Lung (tissue), 12 donors: ENCODE data around the gene GATA6. TPM values are rescaled to one million over a fixed set of nuclear protein-coding genes. Genes with fewer than 3 reads are reported as not detected.

Experiments used
- ATAC-seq: fragments of 200-7000 bp; cut with Tn5 transposase; one replicate; pipeline ENCODE4 v1.9.1; 2020; ENCODE audit warnings: moderate number of reproducible peaks; ENCODE audit not compliant: insufficient read depth, low FRiP score
- DNase-seq, 3 donors: peaks; one replicate each; pipeline ENCODE4 v3.0.0-alpha.2; 2013 to 2017
- H3K27ac ChIP-seq, 2 donors: one replicate each; pipeline ENCODE4 v1.5.1; 2013; ENCODE audit warnings: mild to moderate bottlenecking in 2 of 2, moderate library complexity in 2 of 2, control low read depth in 1 of 2, inconsistent platforms in 1 of 2, low read depth in 1 of 2, low read length in 1 of 2
- H3K27me3 ChIP-seq, 3 donors: one replicate each; pipeline ENCODE4 v1.5.1; 2013; ENCODE audit warnings: low read length in 2 of 3; ENCODE audit not compliant: control insufficient read depth in 3 of 3, insufficient read depth in 3 of 3
- H3K36me3 ChIP-seq, 4 donors: one replicate each; pipeline ENCODE4 v1.5.1; 2013; ENCODE audit warnings: low read length in 4 of 4, mild to moderate bottlenecking in 1 of 4, moderate library complexity in 1 of 4; ENCODE audit not compliant: control insufficient read depth in 4 of 4, insufficient read depth in 4 of 4
- H3K4me1 ChIP-seq, 5 donors: one replicate each; pipeline ENCODE4 v1.5.1; 2013; ENCODE audit warnings: low read length in 5 of 5, mild to moderate bottlenecking in 2 of 5, moderate library complexity in 1 of 5; ENCODE audit not compliant: control insufficient read depth in 5 of 5, insufficient read depth in 5 of 5
- H3K4me3 ChIP-seq: one replicate; pipeline ENCODE4 v1.5.1; 2013; ENCODE audit warnings: mild to moderate bottlenecking, control low read depth, moderate library complexity
- H3K9ac ChIP-seq, 2 donors: one replicate each; pipeline ENCODE4 v1.5.1; 2013; ENCODE audit warnings: low read length in 2 of 2, control low read depth in 1 of 2; ENCODE audit not compliant: insufficient read depth in 1 of 2
- H3K9me3 ChIP-seq, 4 donors: one replicate each; pipeline ENCODE4 v1.5.1; 2013; ENCODE audit warnings: low read length in 3 of 4, mild to moderate bottlenecking in 1 of 4, moderate library complexity in 1 of 4; ENCODE audit not compliant: control insufficient read depth in 4 of 4, insufficient read depth in 3 of 4
- WGBS, 2 donors: extraction: QIAGEN DNeasy Blood & Tissue Kit; methylation state at CpG; one replicate each; pipeline ENCODE4 v1.1.7; 2013; 5-methylcytosine and 5-hydroxymethylcytosine counted together
- polyA plus RNA-seq, 2 donors: library from polyadenylated mRNA; stranded (reverse); fragments of 200-250 nt; gene quantifications; one replicate each; pipeline ENCODE4 v1.2.1, GENCODE V29; 2013
- total RNA-seq, 2 donors: library from RNA; depleted of rRNA in 1 of 2; stranded (reverse); fragments of >200 nt in 1 of 2; gene quantifications; one replicate each; pipeline ENCODE4 v1.2.1, GENCODE V29; 2014 to 2021
- TF ChIP-seq, protein P1 (sequence below): IDR thresholded peaks from 2 replicates; pipeline ENCODE4 v1.5.1; 2012; ENCODE audit warnings: mild to moderate bottlenecking; ENCODE audit errors: control extremely low read depth, extremely low read depth
- donor health status: control.
- donor health status: control.
- donor health status: Bipolar disorder and iron deficiency.
- donor health status: healthy.
- donor health status: DM: yes; HTN: yes; CAD: no.

Gene GATA6
- total and polyA plus RNA-seq, 4 donors = 11.3 to 34.3 (median 21.8) TPM

DNA sequence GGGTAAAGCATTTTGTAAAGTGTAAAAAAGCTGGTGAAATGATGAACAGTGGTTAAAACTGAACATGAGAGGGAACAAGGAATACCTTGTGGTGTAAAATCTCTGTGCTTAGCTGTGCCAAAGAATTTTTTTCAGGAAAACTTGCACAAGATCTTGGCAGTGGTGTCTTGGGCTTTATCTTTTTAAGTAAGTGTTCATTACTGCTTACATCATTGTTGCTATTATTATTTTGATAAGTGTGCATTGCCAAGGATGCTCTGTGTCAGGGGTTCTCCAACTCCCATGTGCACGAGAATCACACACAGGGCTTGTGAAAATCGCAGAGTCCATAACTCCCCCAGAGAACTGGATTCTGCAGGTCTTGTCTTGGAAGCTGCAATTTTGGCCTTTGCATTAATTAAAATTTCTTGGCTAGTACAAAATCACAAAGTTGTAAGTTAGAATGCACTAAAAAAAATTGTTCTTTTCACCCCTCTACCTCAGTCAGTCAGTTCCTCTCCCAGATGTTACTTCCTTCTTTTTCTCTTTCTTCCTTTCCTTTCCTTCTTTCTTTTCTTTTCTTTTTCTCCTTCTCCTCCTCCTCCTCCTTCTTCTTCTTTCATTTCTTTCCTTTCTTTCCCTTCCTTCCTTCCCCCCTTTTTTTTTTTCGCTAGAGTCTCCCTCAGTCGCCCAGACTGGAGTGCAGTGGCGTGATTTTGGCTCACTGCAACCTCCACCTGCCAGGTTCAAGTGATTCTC lies 37.8 kb downstream of the GATA6 start:
- no peak overlapping the region for H3K4me3 ChIP-seq
- DNase-seq (peak; percentile 75 to 98 (median 97)), ATAC-seq (no peak)
- no peaks in the 10 kb centered on the region for H3K27me3 ChIP-seq
- no peaks in the 10 kb centered on the region for H3K9me3 ChIP-seq
- peaks cover 0 to 27% (median 17%) of the 10 kb centered on the region in 5 donors for H3K4me1 ChIP-seq
- peaks cover 0 to 11% (median 9%) of the 10 kb centered on the region in 4 donors for H3K36me3 ChIP-seq
- WGBS, 2 donors = 81 to 82% methylated on average over 5 of the region's 5 CpGs
- no peak overlapping the region for H3K9ac ChIP-seq
- peak overlapping the region in 1 of 2 donors; percentile 38 for H3K27ac ChIP-seq
- TF ChIP-seq, protein P1, sequence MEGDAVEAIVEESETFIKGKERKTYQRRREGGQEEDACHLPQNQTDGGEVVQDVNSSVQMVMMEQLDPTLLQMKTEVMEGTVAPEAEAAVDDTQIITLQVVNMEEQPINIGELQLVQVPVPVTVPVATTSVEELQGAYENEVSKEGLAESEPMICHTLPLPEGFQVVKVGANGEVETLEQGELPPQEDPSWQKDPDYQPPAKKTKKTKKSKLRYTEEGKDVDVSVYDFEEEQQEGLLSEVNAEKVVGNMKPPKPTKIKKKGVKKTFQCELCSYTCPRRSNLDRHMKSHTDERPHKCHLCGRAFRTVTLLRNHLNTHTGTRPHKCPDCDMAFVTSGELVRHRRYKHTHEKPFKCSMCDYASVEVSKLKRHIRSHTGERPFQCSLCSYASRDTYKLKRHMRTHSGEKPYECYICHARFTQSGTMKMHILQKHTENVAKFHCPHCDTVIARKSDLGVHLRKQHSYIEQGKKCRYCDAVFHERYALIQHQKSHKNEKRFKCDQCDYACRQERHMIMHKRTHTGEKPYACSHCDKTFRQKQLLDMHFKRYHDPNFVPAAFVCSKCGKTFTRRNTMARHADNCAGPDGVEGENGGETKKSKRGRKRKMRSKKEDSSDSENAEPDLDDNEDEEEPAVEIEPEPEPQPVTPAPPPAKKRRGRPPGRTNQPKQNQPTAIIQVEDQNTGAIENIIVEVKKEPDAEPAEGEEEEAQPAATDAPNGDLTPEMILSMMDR = no peak

DNA sequence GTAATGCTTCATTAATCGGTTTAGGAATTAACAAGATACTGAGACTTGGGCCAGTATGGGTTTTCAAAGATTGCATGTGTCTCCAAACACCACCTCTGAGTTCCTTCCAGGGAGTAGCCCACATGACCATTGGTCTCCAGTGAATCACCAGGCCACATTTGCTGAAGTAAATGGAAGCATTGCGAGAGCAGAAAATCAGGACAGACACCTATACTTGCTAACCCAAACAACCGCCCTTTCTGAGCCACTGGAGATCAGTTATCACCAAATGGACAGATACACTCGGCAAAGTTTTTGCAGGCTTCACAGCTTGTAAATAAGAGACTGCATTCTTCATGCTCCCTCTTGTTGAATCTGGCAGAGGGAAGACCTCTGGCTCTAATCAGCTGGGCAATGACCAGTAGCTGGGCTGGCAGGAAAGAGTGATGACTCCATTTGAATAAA lies 40.9 kb downstream of the GATA6 start:
- peaks cover 5 to 29% (median 10%) of the 10 kb centered on the region in 5 donors for H3K4me1 ChIP-seq
- no peaks in the 10 kb centered on the region for H3K9me3 ChIP-seq
- ATAC-seq = no peak
- TF ChIP-seq, protein P1 = no peak
- WGBS, 2 donors = 80 to 88% methylated on average over 4 of the region's 4 CpGs
- H3K27ac ChIP-seq = no peak overlapping the region
- H3K27me3 ChIP-seq = no peaks in the 10 kb centered on the region
- no peak overlapping the region for H3K4me3 ChIP-seq
- DNase-seq = no peak
- no peaks in the 10 kb centered on the region for H3K36me3 ChIP-seq
- H3K9ac ChIP-seq = no peak overlapping the region

DNA sequence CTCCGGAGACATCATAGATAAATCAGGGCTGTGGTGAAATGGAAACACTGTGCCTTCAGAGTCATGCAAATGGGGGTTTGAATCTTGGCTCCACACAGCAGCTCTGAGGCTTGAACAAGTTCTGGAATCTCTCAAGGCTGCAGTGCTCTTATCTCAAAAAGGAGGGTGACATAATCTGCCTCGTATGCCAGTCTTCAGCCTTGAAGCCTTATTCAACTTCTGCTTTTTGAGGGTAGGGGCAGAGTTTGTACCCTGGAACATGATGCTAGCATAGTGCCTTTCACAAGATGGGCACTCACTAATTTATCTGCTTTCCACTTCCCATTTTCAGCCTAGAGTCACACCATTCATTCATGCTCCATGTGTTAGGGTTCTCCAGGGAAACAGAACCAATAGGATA lies 42.3 kb downstream of the GATA6 start:
- TF ChIP-seq, protein P1 = no peak
- no peak overlapping the region for H3K9ac ChIP-seq
- H3K36me3 ChIP-seq = no peaks in the 10 kb centered on the region
- peaks cover 5 to 24% (median 10%) of the 10 kb centered on the region in 5 donors for H3K4me1 ChIP-seq
- H3K4me3 ChIP-seq = no peak overlapping the region
- 44% methylated on average over 2 of the region's 2 CpGs for WGBS, 2 donors
- ATAC-seq (no peak), DNase-seq (no peak)
- peak overlapping the region in 1 of 2 donors; percentile 40 for H3K27ac ChIP-seq
- no peaks in the 10 kb centered on the region for H3K27me3 ChIP-seq
- H3K9me3 ChIP-seq = no peaks in the 10 kb centered on the region
